Measurements from ENCODE around the gene TXNRD2. TPM values are rescaled to one million over a fixed set of nuclear protein-coding genes. Genes with fewer than 3 reads are reported as not detected.

TXNRD2 gene
- total RNA-seq, 1 experiment from 2014 or later = 19.7 TPM

GRCh38 chr22:19916006-19916405 lies 25.6 kb downstream of the TXNRD2 start:
- RAD21 ChIA-PET (ENCODE audit: low non-redundant PET in 1 of 2, low total read pairs in 2 of 2, uncharacterized antibody in 2 of 2, unreplicated experiment in 2 of 2) = no interaction called here
- POLR2A ChIA-PET = no interaction called here

DNA sequence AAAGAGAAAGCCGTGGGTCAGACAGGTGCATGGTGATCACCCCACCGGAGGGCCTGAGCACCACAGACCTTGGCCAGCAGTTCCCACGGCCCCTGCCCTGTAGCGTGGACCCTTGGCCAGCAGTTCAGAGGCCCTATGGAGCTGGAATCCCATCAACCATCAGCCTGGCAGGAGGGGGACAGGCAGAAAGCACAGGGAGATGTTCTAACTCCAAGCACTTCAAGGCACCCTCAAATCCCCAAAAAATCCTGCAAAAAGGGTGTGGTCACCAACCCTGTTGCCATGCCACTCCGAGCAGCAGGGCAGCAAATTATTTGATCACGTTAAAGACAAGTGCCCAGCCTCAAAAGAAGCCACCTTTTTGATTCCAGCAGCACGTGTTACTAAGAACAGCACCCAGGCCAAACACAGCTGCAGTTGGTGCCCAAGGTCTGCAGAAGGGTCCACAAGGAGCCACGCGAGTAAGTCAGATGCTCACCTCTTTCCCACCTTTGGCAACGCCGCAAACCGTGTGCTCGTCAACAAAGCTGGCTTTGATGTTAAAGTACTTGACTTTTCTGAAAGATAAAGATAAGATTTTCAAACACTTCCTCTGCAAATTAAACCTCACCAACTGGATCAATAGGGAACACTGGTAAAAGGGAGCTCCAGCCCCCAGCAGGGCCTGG lies 26.2 kb downstream of the TXNRD2 start:
- H4K20me1 ChIP-seq (ENCODE audit: insufficient read depth) = no peaks in the 10 kb centered on the region
- H3K27me3 ChIP-seq (ENCODE audit: insufficient read depth, low read length) = no peaks in the 10 kb centered on the region
- H3K4me2 ChIP-seq (ENCODE audit: low read length) = no peak overlapping the region
- no TSS peak for BruUV-seq (replicated peaks)
- no peak overlapping the region for H3K4me3 ChIP-seq (replicated peaks in 1 of 2; ENCODE audit: low read depth in 1 of 2, low read length in 2 of 2)
- TF ChIP-seq CBX3 (IDR thresholded peaks at IDR 0.05; ENCODE audit: low read depth) (no peak), CTCF (IDR thresholded peaks at IDR 0.05 in 2 of 3, conservative IDR thresholded peaks at IDR 0.05 in 1 of 3; ENCODE audit: borderline replicate concordance in 1 of 3, insufficient read depth in 1 of 3, low read depth in 2 of 3, low read length in 2 of 3) (no peak), EZH2 (IDR thresholded peaks at IDR 0.05) (no peak), SP1 (IDR thresholded peaks at IDR 0.05; ENCODE audit: low read depth) (no peak)
- no peak overlapping the region for H3K9ac ChIP-seq (ENCODE audit: low read length)
- no peak overlapping the region for H2AFZ ChIP-seq (ENCODE audit: low read depth, low read length, poor library complexity, severe bottlenecking)
- no peaks in the 10 kb centered on the region for H3K36me3 ChIP-seq (ENCODE audit: control insufficient read depth in 1 of 2, insufficient read depth in 2 of 2, low read length in 2 of 2)
- H3K9me2 ChIP-seq (ENCODE audit: insufficient read depth) = no peaks in the 10 kb centered on the region
- no peak for DNase-seq (ENCODE audit: low read depth, low spot score)
- ATAC-seq = no peak
- no peaks in the 10 kb centered on the region for H3K4me1 ChIP-seq (ENCODE audit: control insufficient read depth in 1 of 2, insufficient read depth in 2 of 2, low read length in 2 of 2)
- no peaks in the 10 kb centered on the region for H3K79me2 ChIP-seq (ENCODE audit: insufficient read depth, low read length)
- CTCF ChIA-PET = no interaction called here
- RAD21 ChIA-PET (ENCODE audit: low non-redundant PET in 1 of 2, low total read pairs in 2 of 2, uncharacterized antibody in 2 of 2, unreplicated experiment in 2 of 2) = no interaction called here
- no peaks in the 10 kb centered on the region for H3K9me3 ChIP-seq (ENCODE audit: control insufficient read depth in 1 of 2, insufficient read depth in 1 of 2, low read depth in 1 of 2, low read length in 2 of 2)
- H3K27ac ChIP-seq (ENCODE audit: low read depth, low read length) = no peak overlapping the region
- intact Hi-C loops (cut with micrococcal nuclease) = no loop called here
- POLR2A ChIA-PET = no interaction called here

More at GRCh38 chr22:19916006-19916405, 25.6 kb downstream of the TXNRD2 start:
- Histone ChIP-seq H3K4me1 (ENCODE audit: control insufficient read depth in 1 of 2, insufficient read depth in 2 of 2, low read length in 2 of 2) (no peaks in the 10 kb centered on the region), H3K9ac (ENCODE audit: low read length) (no peak overlapping the region), H3K9me3 (ENCODE audit: control insufficient read depth in 1 of 2, insufficient read depth in 1 of 2, low read depth in 1 of 2, low read length in 2 of 2) (no peaks in the 10 kb centered on the region), H3K4me3 (replicated peaks in 1 of 2; ENCODE audit: low read depth in 1 of 2, low read length in 2 of 2) (no peak overlapping the region), H3K79me2 (ENCODE audit: insufficient read depth, low read length) (no peaks in the 10 kb centered on the region), H3K27me3 (ENCODE audit: insufficient read depth, low read length) (no peaks in the 10 kb centered on the region), H3K36me3 (ENCODE audit: control insufficient read depth in 1 of 2, insufficient read depth in 2 of 2, low read length in 2 of 2) (no peaks in the 10 kb centered on the region), H3K9me2 (ENCODE audit: insufficient read depth) (no peaks in the 10 kb centered on the region), H3K4me2 (ENCODE audit: low read length) (no peak overlapping the region), H2AFZ (ENCODE audit: low read depth, low read length, poor library complexity, severe bottlenecking) (no peak overlapping the region), H4K20me1 (ENCODE audit: insufficient read depth) (no peaks in the 10 kb centered on the region), H3K27ac (ENCODE audit: low read depth, low read length) (no peak overlapping the region)
- CTCF ChIA-PET = no interaction called here
- BruUV-seq (replicated peaks) = no TSS peak
- TF ChIP-seq CEBPB (IDR thresholded peaks at IDR 0.05; ENCODE audit: low read depth) (no peak), ELF1 (IDR thresholded peaks at IDR 0.05; ENCODE audit: borderline replicate concordance, low read depth) (no peak), RAD21 (IDR thresholded peaks at IDR 0.05; ENCODE audit: low read depth) (no peak), TCF7L2 (IDR thresholded peaks at IDR 0.05; ENCODE audit: borderline replicate concordance, extremely low read depth, insufficient read depth, insufficient read length) (no peak), SP1 (IDR thresholded peaks at IDR 0.05; ENCODE audit: low read depth) (no peak), SRF (IDR thresholded peaks at IDR 0.05; ENCODE audit: low read depth) (no peak), ATF3 (IDR thresholded peaks at IDR 0.05) (no peak), POLR2AphosphoS5 (IDR thresholded peaks at IDR 0.05; ENCODE audit: low read depth, low read length) (no peak), FOSL1 (IDR thresholded peaks at IDR 0.05; ENCODE audit: low read depth) (no peak), ZFX (IDR thresholded peaks at IDR 0.05) (no peak), EZH2phosphoT487 (IDR thresholded peaks at IDR 0.05; ENCODE audit: borderline replicate concordance) (no peak), SIN3A (IDR thresholded peaks at IDR 0.05; ENCODE audit: low read depth) (no peak), CBX3 (IDR thresholded peaks at IDR 0.05; ENCODE audit: low read depth) (no peak)
- intact Hi-C loops (cut with micrococcal nuclease) = no loop called here
- ATAC-seq = no peak
- no peak for DNase-seq (ENCODE audit: low read depth, low spot score)

Measured in HCT116 (cell line).